Prostate gland (tissue), 2 donors: ENCODE measurements around the gene CDC6. TPM values are rescaled to one million over a fixed set of nuclear protein-coding genes. Genes with fewer than 3 reads are reported as not detected.

Experiments used
- DNase-seq: peaks from one replicate; pipeline ENCODE4 v3.0.0-alpha.2; 2019; ENCODE audit warnings: low spot score
- H3K27ac ChIP-seq, 2 donors: fragments of 200-600 bp; sonication (generic); 2 replicates each; pipeline ENCODE4 v1.5.1; 2017 to 2019
- H3K27me3 ChIP-seq: fragments of 200-600 bp; sonication (generic); replicated peaks from 2 replicates; pipeline ENCODE4 v1.5.1; 2019; ENCODE audit not compliant: insufficient read depth
- H3K36me3 ChIP-seq, 2 donors: fragments of 200-600 bp; sonication (generic); 1 replicate in 1 of 2; 2 replicates in 1 of 2; pipeline versions ENCODE4 v1.5.1 to v1.8.1; 2017 to 2019
- H3K4me1 ChIP-seq: fragments of 200-600 bp; sonication (generic); replicated peaks from 2 replicates; pipeline ENCODE4 v1.5.1; 2019
- H3K4me3 ChIP-seq, 2 donors: fragments of 200-600 bp; sonication (generic); 2 replicates each; pipeline ENCODE4 v1.5.1; 2017 to 2019
- H3K9me3 ChIP-seq: fragments of 200-600 bp; sonication (generic); 2 replicates; pipeline ENCODE4 v1.5.1; 2017
- CTCF ChIP-seq, 4 experiments: fragments of 200-600 bp in 2 of 4; fragments of 450-650 bp in 2 of 4; sonication (generic) in 2 of 4; IDR thresholded peaks; 1 replicate in 3 of 4; 2 replicates in 1 of 4; pipeline ENCODE4 v1.5.1; 2016 to 2019; ENCODE audit warnings: antibody characterized with exemption in 4 of 4, mild to moderate bottlenecking in 2 of 4, moderate library complexity in 2 of 4
- POLR2A ChIP-seq: fragments of 450-650 bp; IDR thresholded peaks from one replicate; pipeline ENCODE4 v1.6.1; 2016; ENCODE audit warnings: antibody characterized with exemption, mild to moderate bottlenecking
- POLR2AphosphoS5 ChIP-seq: sonication (generic); formaldehyde crosslinking; IDR thresholded peaks from one replicate; pipeline ENCODE4 v1.6.1; 2017; ENCODE audit warnings: antibody characterized with exemption
- WGBS: methylation state at CpG from one replicate; pipeline ENCODE4 v1.1.5; 2018; 5-methylcytosine and 5-hydroxymethylcytosine counted together
- intact Hi-C: fragments of 100-400 bp; cut with DNase I; formaldehyde crosslinking; loops from one replicate; pipeline ENCODE4 v1.14.2; 2022
- total RNA-seq, 2 donors: library from RNA; depleted of rRNA; stranded (reverse); fragments of >200 nt; gene quantifications; one replicate each; pipeline ENCODE4 v1.1.0, GENCODE V29; 2016

Gene CDC6
- 10 to 100 TPM in 1 of 2 donors, 1 to 10 TPM in 1; 2.1 to 10.3 TPM for total RNA-seq

- no peaks in the 10 kb centered on the region for H3K36me3 ChIP-seq
- WGBS = under 1% methylated on average over 45 of the region's 47 CpGs
- peak; percentile 99 for DNase-seq
- peak within 1 kb of the TSS; percentile 35 to 45 for H3K4me3 ChIP-seq
- H3K27ac ChIP-seq = peak within 1 kb of the TSS in 1 of 2 donors; percentile 5
- TF ChIP-seq CTCF (IDR thresholded peaks at IDR 0.05) (no peak), POLR2A (no peak), POLR2AphosphoS5 (peak; percentile 100)
- peaks cover 4% of the 10 kb centered on the region for H3K4me1 ChIP-seq
- intact Hi-C loops = loop anchor here (5.0 kb wide), 1 partner anchor 70 kb away; the partner anchor contains the start of gene WIPF2
- no peaks in the 10 kb centered on the region for H3K27me3 ChIP-seq
- H3K9me3 ChIP-seq = no peaks in the 10 kb centered on the region
These were observed at the start of gene CDC6 for GRCh38 chr17:40287494-40288369. CDC6 (plus strand) TSS chr17:40287879; CDS start chr17:40289421, 1,542 bp downstream.

GRCh38 chr17:40241252-40241834, 46.3 kb upstream of the CDC6 start:
- intact Hi-C loops = no loop called here
- Histone ChIP-seq H3K4me1 (no peaks in the 10 kb centered on the region), H3K27me3 (no peaks in the 10 kb centered on the region), H3K36me3 (no peaks in the 10 kb centered on the region), H3K9me3 (no peaks in the 10 kb centered on the region), H3K4me3 (no peak overlapping the region), H3K27ac (no peak overlapping the region)
- TF ChIP-seq POLR2A (no peak), POLR2AphosphoS5 (no peak), CTCF (IDR thresholded peaks at IDR 0.05) (no peak)
- WGBS = 84% methylated on average over 4 of the region's 4 CpGs
- no peak for DNase-seq

- TF ChIP-seq POLR2A = no peak
- TF ChIP-seq CTCF (IDR thresholded peaks at IDR 0.05) = no peak
- no peak for TF ChIP-seq POLR2AphosphoS5
- WGBS = 94% methylated on average over 3 of the region's 3 CpGs
- no peak for DNase-seq
- intact Hi-C loops = no loop called here
- H3K27ac ChIP-seq = no peak overlapping the region
- no peaks in the 10 kb centered on the region for H3K27me3 ChIP-seq
- no peaks in the 10 kb centered on the region for H3K36me3 ChIP-seq
- H3K4me3 ChIP-seq = no peak overlapping the region
- no peaks in the 10 kb centered on the region for H3K4me1 ChIP-seq
- no peaks in the 10 kb centered on the region for H3K9me3 ChIP-seq
These were observed 44.9 kb upstream of the CDC6 start for GRCh38 chr17:40242774-40243173.

- Histone ChIP-seq H3K4me1 (no peaks in the 10 kb centered on the region), H3K36me3 (no peaks in the 10 kb centered on the region), H3K27ac (no peak overlapping the region), H3K9me3 (no peaks in the 10 kb centered on the region), H3K4me3 (no peak overlapping the region), H3K27me3 (no peaks in the 10 kb centered on the region)
- TF ChIP-seq POLR2A = no peak
- no peak for TF ChIP-seq POLR2AphosphoS5
- no peak for TF ChIP-seq CTCF (IDR thresholded peaks at IDR 0.05)
- intact Hi-C loops = no loop called here
- WGBS = 95% methylated on average over 3 of the region's 3 CpGs
- DNase-seq = no peak
These were observed 43.9 kb upstream of the CDC6 start for GRCh38 chr17:40243761-40244160.
